Activated CD8-positive, alpha-beta memory T cell treated with anti-CD3 and anti-CD28 coated beads for 4 hours (primary cell): ENCODE measurements around the gene MLPH.

Source experiments
- DNase-seq, 2 donors: peaks; one replicate each; pipeline ENCODE4 v3.0.0-alpha.2; 2020; ENCODE audit warnings: low read depth in 2 of 2

Gene MLPH

DNA sequence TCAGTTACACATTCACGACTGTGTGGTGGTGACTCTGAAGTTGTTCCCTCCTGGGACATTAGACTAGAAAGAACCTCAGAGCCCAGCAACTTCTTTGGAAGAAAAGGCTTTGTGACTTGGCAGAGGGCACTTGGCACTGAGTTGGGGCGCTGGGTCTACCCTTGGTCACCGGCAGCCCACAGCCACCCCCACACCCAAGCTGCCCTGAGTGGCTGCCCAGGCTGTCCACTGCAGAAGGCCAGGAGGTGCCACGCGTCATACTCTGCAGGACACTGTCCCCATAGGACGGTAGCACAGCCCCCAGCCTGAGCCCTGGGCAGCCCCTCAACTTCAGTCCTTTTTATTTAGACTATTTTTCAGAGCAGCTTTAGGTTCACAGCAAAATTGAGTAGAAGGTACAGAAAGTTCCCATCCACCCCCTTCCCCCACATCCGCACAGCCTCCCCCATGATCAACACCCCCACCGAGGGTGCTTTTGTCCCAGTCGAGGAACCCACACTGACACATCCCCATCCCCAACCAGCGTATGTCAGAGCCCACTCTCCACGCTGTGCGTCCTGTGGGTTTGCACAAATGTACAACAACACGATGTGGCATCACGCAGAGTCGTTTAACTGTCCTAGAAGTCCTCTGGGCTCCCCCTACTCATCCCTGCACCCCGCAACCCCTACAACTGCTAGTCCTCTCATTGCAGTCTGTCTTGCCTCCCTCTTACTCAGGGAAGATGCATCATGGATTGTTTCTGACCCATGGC is 80.4 kb downstream of the MLPH start:
- no peak for DNase-seq

DNA sequence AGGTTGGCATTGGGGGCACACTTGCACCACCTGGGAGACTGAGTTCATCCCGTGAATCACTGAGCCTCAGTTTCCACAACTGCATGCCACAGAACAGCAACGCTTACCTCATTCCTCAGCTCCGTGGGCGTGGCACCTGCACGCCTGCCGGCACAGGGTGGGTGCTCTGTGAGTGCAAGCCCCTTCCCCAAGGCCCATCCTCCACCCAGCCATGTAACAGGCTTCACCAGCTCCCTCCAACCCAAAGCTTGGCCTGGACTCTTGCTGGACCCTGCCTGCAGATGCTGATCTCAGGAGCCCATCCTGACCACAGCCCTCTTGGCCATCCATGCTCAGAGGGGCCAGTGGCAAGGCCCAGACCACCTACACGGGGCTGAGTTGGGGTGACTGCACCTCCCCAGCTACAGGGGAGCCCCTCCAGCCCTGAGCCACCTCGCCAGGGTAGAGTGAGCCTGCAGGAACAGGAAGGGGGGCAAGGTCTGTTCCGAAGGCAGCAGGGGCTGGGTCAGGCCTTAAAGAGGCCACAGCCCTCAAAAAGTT is 81.1 kb downstream of the MLPH start:
- DNase-seq = no peak

DNA sequence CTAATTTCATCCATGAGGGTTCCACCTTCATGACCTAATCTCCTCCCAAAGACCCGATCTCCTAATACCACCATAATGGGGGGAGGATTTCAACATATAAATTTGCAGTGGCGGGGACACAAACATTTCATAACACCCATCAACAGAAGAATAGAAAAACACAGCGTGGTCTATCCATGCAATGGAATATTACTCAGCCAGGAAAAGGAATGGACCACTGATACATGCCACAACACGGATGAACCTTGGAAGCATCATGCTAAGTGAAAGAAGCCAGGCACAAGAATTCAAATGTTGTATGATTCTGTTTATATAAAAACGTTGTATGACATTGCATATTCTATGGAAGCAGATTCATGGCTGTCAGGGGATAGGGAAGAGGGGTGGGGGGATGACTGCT is 82.0 kb downstream of the MLPH start:
- no peak for DNase-seq

DNA sequence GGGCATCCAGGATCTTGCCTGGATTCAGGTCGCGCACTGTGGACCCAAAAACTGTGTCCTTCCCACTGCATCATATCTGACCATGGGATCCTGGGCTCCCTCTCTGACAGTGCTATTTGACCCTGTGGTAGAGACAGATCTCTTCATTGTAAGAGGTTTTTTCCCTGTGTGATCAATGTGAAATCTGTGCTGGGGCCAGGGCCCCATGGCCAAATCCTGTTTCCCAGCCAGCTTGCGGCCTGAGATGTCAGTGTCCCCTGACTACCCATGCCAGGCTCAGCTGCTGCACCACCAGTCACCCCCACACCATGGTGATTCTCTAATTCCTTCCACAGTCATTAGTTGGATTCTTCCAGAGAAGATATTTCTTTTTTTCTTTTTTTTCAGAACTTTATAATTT is 82.8 kb downstream of the MLPH start:
- no peak for DNase-seq

DNA sequence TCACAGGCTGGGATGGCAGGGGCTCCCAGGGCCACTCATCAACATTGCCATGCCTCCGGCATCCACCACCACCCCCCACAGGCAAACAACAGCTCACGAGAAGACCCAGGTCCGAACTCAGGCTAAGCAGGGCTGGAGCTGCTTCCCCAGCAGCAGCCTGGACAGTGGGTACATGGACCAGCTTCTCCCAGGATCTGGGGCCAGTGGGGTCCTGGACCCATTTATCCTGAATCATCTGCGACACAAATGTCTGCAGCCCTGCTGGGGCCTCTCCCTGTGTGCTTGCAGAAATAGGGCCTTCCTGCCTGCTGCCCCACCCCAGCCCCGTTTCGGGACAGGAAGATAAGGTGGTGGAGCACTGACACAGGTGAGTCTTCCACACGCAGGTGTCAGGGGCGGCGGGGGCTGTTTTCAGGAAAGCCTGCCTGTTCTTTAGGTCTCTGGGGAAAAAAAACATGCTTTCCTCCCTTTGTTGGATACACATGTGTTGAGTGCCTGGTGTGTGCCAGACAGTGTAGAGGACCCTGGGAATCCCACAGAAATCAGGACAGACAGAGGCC is 83.8 kb downstream of the MLPH start:
- DNase-seq = no peak

DNA sequence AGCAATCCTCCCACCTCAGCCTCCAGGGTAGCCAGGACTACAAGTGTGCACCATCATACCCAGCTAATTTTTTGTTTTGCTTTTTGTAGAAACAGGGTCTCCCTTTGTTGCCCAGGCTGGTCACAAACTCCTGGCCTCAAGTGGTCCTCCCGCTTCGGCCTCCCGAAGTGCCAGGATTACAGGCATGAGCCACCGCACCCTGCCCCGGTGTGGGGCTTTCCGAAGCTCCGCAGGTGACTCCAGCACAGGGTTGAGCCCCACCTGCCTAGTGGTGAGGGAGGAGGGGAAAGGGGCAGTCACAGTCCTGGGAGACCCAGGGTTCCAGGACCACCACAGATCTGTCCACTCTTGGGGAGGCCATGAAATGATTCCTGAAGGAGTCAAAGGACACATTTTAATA is 84.5 kb downstream of the MLPH start:
- DNase-seq = no peak

DNA sequence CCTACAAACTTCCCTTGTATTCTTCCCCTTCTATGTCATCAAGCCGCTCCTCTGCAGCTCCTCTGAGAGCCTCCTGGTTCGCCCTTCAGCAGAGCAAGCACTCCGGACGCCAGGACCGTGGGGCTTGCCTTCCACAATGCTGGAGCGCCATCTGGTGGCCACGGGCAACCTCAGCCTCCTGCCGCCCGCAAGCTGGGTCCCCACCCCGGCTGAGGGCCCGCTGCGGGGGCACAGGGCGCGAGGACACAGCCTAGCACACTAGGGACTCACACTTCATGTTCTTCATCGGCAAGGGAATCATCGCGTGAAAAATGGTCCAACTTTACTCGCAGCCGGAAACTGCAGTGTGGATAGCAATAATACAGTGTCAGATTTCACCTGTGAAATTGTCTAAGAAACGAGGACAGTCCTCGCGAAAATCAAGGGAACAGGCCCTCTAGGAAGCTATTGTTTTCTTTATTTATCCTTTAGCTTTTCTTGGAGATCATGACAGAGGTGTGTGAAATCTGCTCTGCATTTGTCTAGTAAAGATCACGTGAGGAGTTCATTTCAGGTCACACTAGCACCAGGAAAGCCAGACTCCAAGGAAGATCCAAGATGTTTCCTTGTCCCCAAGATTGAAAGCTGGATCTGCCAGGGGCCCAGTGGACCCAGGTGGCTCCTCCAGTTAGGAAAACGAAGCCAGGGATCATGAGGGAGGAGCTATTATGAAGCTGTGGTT is 85.1 kb downstream of the MLPH start:
- peak; percentile 70 to 71 for DNase-seq

DNA sequence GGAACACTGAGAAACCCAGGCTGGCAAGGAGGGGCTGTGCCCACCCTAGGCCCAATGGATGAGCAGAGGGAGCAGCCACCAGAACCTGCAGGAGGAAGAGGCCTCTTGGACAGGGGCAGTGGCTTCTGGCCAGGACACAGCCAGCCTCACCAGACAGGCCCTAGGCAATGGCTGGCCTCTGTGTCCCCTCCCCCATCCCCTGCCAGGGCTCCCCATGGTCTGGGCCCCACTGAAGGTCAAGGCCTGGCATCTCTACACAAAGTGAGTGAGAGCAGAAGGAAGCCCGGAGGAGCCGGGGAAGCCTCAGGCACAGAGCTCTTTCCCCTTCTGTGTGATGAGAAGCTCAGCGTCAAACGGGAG is 85.7 kb downstream of the MLPH start:
- DNase-seq = no peak

DNA sequence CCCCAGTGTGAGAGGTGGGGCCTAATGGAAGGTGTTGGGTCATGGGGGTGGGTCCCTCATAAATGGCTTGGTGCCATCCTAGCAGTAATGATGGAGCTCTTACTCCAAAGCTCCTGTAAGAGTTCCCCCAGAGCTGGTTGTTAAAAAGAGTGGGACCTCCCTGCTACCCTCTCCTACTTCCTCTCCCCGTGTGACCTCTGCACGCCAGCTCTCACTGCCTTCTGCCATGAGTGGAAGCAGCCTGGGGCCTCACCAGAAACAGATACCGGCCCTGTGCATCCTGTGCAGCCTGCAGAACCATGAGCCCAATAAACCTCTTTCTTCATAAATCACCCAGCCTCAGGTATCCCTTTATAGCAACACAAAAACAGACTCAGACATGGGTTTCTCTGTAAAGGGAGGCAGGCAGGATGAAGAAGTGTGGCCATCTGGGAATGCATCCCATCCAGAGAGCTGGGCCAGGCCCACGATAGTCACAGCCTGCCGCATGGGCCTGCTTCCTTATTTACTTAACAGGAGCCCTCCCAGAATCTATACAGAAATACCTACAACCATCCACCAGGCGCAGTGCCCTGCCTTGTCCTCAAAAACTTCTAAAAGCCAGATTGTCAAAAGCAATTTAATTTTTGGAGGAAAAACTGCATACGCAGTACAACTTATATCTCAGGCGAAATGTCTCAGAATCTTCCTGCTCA is 86.8 kb downstream of the MLPH start:
- no peak for DNase-seq

DNA sequence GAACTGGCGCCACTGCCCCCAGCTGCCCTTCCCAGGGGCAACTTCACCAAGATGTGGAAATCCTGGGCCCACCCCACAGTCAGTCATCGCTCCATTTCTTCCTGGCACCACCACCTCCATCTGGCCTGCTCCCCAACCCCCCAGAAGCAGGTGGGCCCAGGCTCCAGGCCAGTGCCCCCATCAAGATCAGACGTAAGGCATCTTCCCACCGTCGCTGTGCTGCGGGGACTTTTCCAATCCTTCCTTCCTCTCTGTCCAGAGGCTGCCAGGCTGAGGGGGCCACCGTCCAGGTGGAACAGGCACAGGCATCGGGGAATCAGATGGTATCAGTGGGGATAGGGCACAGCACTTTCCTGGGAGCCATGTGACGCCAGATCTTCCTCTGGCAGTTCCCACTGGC is 87.4 kb downstream of the MLPH start:
- no peak for DNase-seq

DNA sequence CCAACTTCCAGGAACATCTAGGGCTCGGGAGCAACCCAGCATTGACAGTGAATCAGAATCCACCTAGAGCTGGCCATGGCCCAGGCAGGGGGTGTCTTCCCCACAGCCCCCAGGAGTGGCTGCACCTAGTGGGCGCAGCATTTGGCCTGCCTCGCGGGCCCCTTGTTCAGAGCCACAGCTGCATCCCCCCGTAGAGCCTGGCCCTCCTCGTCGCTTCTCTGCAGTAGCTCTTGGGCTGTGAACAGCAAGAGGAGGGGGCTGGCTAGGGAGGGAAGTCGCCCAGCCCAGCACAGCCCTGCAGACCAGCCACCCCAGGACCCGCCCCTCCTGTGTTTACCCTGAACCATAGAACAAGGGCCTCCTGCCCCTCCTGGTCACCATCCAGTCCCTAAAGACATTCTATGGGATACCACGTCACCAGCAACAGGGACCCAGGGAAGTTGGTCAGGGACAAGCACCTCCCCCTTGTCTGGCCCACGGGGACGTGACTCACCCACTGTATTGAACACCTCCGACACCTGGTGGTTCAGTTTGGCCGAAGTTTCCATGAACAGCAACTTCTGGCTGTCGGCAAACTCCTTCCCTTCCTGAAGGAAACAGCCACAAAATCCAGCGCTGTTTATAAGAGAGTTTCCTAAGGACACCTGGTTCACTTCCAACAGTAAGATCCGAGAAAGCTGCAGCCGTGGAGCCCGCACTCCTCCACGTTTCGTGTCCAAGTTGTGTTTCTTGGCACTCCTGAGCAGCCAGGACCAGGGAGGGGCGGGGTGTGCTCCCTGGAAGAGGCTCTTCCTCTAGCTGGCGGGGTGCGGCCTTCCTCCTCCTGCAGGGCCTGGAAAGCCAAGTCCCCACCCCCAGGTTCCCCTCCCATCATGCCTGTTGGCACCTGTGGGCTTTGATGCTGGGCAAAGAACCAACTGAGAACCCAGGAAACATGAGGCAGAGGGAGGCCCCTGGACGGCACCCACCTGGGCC is 88.1 kb downstream of the MLPH start:
- no peak for DNase-seq

DNA sequence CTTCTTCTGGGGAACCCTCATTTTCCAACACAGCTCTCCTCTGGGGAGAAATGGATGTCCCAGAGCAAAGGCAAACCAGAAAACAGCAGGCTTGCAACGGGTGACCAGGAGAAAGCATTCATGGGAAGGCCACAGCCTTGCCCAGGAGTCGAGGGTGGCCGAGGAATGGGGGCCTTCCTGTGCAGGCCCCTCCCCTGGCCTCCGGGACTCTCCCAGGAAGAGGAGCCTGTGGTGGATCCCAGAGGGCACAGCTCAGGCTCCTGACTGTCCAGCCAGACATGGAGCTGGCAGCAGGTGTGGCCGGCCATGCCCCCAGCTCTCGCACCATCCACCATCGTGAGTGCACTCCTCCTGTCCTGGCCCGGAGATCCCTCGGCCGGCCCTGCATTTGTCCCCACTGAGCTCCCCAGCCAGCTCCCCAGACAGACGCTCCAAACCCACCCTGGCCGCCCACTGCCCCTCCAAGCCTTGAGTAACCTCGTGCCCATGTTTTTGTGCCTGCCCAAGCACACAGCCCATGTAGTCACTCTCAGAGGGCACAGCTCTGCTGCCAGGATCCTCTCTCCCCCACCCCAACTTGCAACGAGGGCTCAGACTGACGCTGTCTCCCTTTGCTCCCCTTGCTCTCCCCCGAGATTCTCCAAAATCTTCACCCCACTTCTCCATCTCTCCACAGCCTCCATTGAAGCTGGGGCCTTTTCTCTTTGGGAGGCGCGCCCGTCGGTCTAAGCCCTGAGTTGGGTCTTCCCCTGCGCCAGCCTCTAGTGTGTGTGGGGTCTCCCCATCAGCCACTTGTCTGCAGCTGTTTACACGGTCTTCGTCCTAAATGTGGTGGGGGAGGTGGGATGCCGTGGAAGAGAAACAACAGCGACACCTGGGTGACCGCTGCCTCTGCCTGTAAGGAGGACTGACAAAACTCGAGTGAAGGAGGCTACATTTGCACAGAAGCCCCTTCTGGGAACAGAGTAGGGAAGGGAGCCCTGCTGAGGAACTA is 89.1 kb downstream of the MLPH start:
- no peak for DNase-seq

DNA sequence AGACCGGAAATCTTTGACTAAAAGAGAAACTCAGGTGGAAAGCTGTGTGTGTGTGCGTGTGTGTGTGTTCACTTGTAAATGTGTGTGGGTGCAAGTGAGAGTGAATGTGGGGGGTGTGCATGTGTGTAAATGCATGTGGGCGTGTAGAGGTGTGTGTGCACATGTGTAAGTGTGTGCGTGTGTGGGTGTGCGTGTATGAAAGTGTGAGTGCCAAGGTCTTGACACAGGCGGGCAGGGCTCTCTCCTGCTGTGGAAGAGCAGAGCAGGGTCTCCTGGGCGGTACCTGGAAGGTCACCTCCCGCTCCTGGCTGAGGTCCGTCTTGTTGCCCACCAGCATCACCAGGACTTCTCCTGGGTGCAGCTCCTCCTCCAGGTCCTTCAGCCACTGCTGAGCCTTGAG is 89.9 kb downstream of the MLPH start:
- DNase-seq = no peak

DNA sequence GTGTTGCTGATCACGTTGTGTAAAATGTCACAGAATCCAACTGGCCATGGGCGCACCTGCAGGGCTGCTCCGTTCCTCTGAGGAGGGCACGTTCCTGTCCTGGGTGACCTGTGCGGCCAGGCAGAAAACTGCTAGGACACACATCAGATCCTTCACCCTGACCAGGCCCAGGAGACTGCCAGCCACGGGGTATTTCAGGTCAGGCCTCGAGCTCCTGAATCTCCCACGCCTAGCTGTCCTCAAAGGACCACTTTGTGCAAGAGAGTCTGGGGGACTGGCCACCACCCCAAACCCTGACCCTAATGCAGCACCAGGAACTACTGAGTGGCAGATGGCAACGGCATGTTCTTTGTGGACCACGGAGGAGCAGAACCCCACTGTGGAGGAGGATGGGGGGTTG is 90.4 kb downstream of the MLPH start:
- no peak for DNase-seq

DNA sequence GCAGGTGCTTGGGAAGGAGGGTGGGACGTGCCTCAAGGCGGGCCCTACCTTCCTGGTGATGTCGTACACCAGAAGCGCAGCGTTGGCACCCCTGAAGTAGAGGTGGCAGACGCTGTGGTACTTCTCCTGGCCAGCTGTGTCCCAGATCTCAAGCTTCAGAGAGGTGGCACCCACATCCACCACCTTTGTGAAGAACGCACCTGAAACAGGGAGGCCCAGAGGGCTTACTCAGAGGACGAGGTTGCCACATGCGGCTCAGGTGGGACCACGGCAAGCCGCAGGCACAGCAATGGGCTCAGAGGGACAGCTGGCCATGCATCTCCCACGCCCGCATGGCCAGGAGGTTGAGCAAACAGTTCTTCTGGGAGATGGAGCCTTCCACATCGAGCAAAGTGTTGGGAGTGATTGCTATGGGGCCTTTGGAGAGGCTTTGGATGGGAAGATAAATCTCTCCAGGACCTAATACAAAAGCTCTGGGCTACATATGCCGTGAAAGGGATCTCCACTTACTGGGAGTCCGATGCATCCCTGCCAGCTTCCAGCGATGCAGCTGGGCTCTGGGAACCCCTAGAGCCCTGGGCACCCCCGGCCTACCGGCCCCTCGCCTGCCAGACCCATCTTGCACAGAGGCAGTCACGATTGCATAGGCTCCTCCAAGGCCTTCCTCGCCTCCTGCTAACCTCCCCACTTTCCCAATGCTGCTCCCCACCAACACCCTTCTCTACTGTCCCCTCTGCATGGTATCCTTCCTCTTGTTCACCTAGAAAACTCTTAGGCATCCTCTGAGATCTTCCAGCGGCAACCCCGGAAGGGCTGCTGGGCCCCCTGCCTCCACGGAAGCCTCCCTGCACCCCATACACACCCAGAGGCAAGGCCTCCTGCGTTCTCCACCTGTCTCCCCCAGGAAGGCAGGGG is 91.2 kb downstream of the MLPH start:
- DNase-seq = no peak

DNA sequence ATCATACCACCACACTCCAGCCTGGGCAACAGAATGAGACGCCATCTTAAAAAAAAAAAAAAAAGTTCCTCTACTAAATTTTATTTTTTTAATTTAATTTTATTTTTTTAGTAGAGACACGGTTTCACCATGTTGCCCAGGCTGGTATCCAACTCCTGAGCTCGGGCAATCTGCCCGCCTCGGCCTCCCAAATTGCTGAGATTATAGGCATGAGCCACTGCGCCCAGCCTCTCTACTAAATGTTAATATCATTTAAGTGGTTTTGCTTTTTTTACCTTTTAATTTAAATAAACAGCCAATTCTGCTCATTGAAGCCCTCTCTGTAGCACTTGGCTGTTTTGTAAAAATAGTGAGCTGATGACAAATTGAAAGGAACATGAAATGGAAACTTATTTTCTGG is 94.3 kb downstream of the MLPH start:
- DNase-seq = no peak

DNA sequence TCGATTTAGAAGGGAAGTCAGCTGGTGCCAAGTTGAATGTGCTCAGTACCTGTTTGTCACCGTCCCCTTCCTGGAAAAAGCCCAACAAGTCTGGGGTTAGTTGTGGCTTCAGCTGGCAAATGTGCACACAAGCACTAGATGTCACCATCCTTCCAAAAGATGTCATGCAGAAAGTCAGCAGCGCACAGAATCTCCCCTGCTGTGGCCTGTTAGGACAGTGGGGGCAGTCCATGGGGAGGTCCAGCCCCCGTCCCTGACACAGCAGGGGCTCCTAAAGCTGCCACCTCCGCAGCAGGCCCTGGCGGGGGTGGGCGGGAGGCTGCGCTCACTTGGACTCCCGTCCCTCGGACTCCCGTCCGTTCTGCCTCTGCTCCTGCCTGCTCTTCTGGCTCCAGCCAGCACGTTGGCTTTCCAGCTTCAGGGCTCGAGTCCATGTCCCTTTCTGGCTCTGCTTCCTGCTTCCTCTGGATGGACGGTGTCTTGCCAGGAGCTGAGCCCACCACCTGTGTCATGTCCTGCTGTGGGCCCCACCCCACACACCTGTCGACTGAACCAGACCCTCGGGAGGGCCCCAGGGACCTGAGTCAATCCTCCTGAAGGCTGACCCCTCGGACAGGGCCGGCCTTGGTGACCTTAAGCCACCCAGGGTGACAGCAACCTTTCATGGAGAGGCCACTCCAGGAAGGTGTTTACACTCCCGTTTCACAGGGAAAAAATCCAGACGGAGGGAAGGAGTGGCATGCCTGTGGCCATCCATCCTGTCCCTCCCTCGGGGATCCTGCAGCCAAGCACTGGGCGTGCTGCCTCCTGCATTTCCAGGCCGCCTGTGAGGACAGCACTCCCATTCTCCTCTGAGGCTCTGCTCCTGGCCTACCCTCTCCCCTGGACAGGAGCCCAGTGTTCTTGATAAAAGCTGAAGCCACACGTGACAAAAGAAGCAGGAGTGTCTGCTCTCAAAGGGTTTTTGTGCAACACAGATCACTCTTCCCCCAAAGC is 95.0 kb downstream of the MLPH start:
- peak in 1 of 2 donors; percentile 25 for DNase-seq
